A673 (cell line): ENCODE data around the gene ME3.

Experiments
- CTCF ChIP-seq: fragments of 300-800, 200-600 bp; sonication (generic); conservative IDR thresholded peaks from 2 replicates; pipeline ENCODE4 v1.5.1; 2017; ENCODE audit warnings: low read depth, mild to moderate bottlenecking, antibody characterized with exemption, low read length, moderate library complexity, mixed read lengths
- EZH2 ChIP-seq: fragments of 200-600 bp; sonication (generic); IDR thresholded peaks from 2 replicates; pipeline ENCODE4 v1.6.1; 2017; ENCODE audit warnings: borderline replicate concordance, low read depth, mild to moderate bottlenecking, mixed read lengths, antibody characterized with exemption, low read length; ENCODE audit not compliant: poor library complexity, severe bottlenecking

- TF ChIP-seq CTCF = no peak
- no peak for TF ChIP-seq EZH2
Observed at GRCh38 chr11:86518211-86518610, 154.2 kb downstream of the ME3 start.
